WTC11 (cell line): ENCODE results near the gene DAO. TPM values are rescaled to one million over a fixed set of nuclear protein-coding genes. Genes with fewer than 3 reads are reported as not detected.
A peak's percentile ranks its signal among the peaks of the same experiment; 100 is the strongest.

Source experiments
- ATAC-seq: fragments of 200-7000 bp; cut with Tn5 transposase; 2 replicates; pipeline ENCODE4 v1.10.0; 2021; ENCODE audit warnings: mild to moderate bottlenecking, moderate library complexity
- CTCF ChIA-PET: fragments of 300-600 bp; sonication (Branson Sonifier 250); formaldehyde crosslinking; loops from one replicate; lab custom pipeline; 2021; ENCODE audit warnings: antibody characterized with exemption; lab: Charles Lee
- POLR2A ChIA-PET: fragments of 350-600 bp; sonication (Branson Sonifier 250); formaldehyde crosslinking; loops from one replicate; lab custom pipeline; 2021; ENCODE audit warnings: antibody characterized with exemption; lab: Charles Lee
- DNase-seq: peaks from one replicate; pipeline ENCODE4 v3.0.0; 2021; ENCODE audit warnings: low spot score
- H3K27ac Mint-ChIP-seq: 2 replicates; pipeline ENCODE4 v1.8.0; 2021; ENCODE audit warnings: mixed read lengths
- H3K27me3 Mint-ChIP-seq: 2 replicates; pipeline ENCODE4 v1.8.0; 2021; ENCODE audit warnings: low read depth, mild to moderate bottlenecking, moderate library complexity, mixed read lengths
- H3K36me3 Mint-ChIP-seq: 2 replicates; pipeline ENCODE4 v1.8.0; 2021; ENCODE audit warnings: mixed read lengths
- H3K4me1 Mint-ChIP-seq: 2 replicates; pipeline ENCODE4 v1.8.0; 2022; ENCODE audit warnings: mixed read lengths
- H3K4me3 Mint-ChIP-seq: 2 replicates; pipeline ENCODE4 v1.8.0; 2021; ENCODE audit warnings: mild to moderate bottlenecking, moderate library complexity, mixed read lengths
- H3K9me3 Mint-ChIP-seq: 2 replicates; pipeline ENCODE4 v1.8.0; 2021; ENCODE audit warnings: mixed read lengths
- CREM ChIP-seq: sonication (generic); formaldehyde crosslinking; IDR thresholded peaks from 2 replicates; pipeline ENCODE4 v1.8.1; 2022; ENCODE audit warnings: mild to moderate bottlenecking, missing genetic modification reagents, moderate library complexity
- ELF4 ChIP-seq: sonication (generic); formaldehyde crosslinking; IDR thresholded peaks from 2 replicates; pipeline ENCODE4 v1.8.1; 2022; ENCODE audit warnings: low read depth, mild to moderate bottlenecking, moderate library complexity, missing genetic modification reagents
- FOXK1 ChIP-seq: sonication (generic); formaldehyde crosslinking; IDR thresholded peaks from 2 replicates; pipeline ENCODE4 v1.8.0; 2022; ENCODE audit warnings: mild to moderate bottlenecking, moderate library complexity, missing genetic modification reagents
- HMGA2 ChIP-seq: fragments of 250-450 bp; sonication (Bioruptor Pico); IDR thresholded peaks from 2 replicates; pipeline ENCODE4 v1.4.0; 2021; ENCODE audit warnings: mild to moderate bottlenecking, moderate library complexity
- JAZF1 ChIP-seq: fragments of 250-450 bp; sonication (Bioruptor Pico); IDR thresholded peaks from 2 replicates; pipeline ENCODE4 v1.9.0; 2021; ENCODE audit warnings: moderate library complexity, mild to moderate bottlenecking, inconsistent platforms
- JUN ChIP-seq: sonication (generic); formaldehyde crosslinking; IDR thresholded peaks from 2 replicates; pipeline ENCODE4 v1.8.0; 2023; ENCODE audit warnings: mild to moderate bottlenecking, missing genetic modification reagents
- MYBL2 ChIP-seq: sonication (generic); formaldehyde crosslinking; IDR thresholded peaks from 2 replicates; pipeline ENCODE4 v1.8.1; 2023; ENCODE audit warnings: mild to moderate bottlenecking, moderate library complexity, missing genetic modification reagents
- NR1H2 ChIP-seq: sonication (generic); formaldehyde crosslinking; IDR thresholded peaks from 2 replicates; pipeline ENCODE4 v1.9.0; 2021; ENCODE audit warnings: mild to moderate bottlenecking, moderate library complexity, missing genetic modification reagents
- OVOL2 ChIP-seq: fragments of 250-450 bp; sonication (Bioruptor Pico); IDR thresholded peaks from 2 replicates; pipeline ENCODE4 v1.9.0; 2021; ENCODE audit warnings: mild to moderate bottlenecking, borderline replicate concordance
- RORB ChIP-seq: fragments of 250-450 bp; sonication (Bioruptor Pico); IDR thresholded peaks from 2 replicates; pipeline ENCODE4 v1.9.0; 2021; ENCODE audit warnings: mild to moderate bottlenecking
- SOX15 ChIP-seq: fragments of 250-450 bp; sonication (Bioruptor Pico); IDR thresholded peaks from 2 replicates; pipeline ENCODE4 v1.9.0; 2021; ENCODE audit warnings: mild to moderate bottlenecking
- ZNF232 ChIP-seq: sonication (generic); formaldehyde crosslinking; IDR thresholded peaks from 2 replicates; pipeline ENCODE4 v1.8.0; 2022; ENCODE audit warnings: mild to moderate bottlenecking, missing genetic modification reagents
- ZNF416 ChIP-seq: fragments of 250-450 bp; sonication (Bioruptor Pico); IDR thresholded peaks from 2 replicates; pipeline ENCODE4 v1.9.0; 2021; ENCODE audit warnings: mild to moderate bottlenecking, inconsistent platforms
- ZNF671 ChIP-seq: fragments of 250-450 bp; sonication (Bioruptor Pico); IDR thresholded peaks from 2 replicates; pipeline ENCODE4 v1.8.0; 2021; ENCODE audit warnings: mild to moderate bottlenecking
- microRNA-seq: library from miRNA; unstranded; fragments of <30 nt; microRNA quantifications from one replicate; pipeline ENCODE4 v1.2.0, GENCODE V29; 2022; ENCODE audit warnings: borderline number of aligned reads
- total RNA-seq: library from RNA; stranded (reverse); gene quantifications from 3 replicates; pipeline ENCODE4 v1.2.3, GENCODE V29; 2021
- TF ChIP-seq, protein P1 (sequence below): sonication (generic); formaldehyde crosslinking; IDR thresholded peaks from 2 replicates; pipeline ENCODE4 v1.8.0; 2022; ENCODE audit warnings: missing genetic modification reagents
- TF ChIP-seq, protein P2 (sequence below): fragments of 250-450 bp; sonication (Bioruptor Pico); IDR thresholded peaks from 2 replicates; pipeline ENCODE4 v1.9.0; 2021; ENCODE audit warnings: mild to moderate bottlenecking
- TF ChIP-seq, protein P3 (sequence below): sonication (generic); formaldehyde crosslinking; IDR thresholded peaks from 2 replicates; pipeline ENCODE4 v1.8.0; 2022; ENCODE audit warnings: mild to moderate bottlenecking, missing genetic modification reagents
- TF ChIP-seq, protein P4 (sequence below): fragments of 250-450 bp; sonication (Bioruptor Pico); IDR thresholded peaks from 2 replicates; pipeline ENCODE4 v1.9.0; 2021; ENCODE audit warnings: moderate library complexity, mild to moderate bottlenecking, inconsistent platforms, borderline replicate concordance
- TF ChIP-seq, protein P5 (sequence below): sonication (generic); formaldehyde crosslinking; IDR thresholded peaks from 2 replicates; pipeline ENCODE4 v1.8.1; 2023; ENCODE audit warnings: mild to moderate bottlenecking, missing genetic modification reagents, moderate library complexity

DAO gene
- total RNA-seq, 1 experiment from 2014 or later = 0.17 TPM

DNA sequence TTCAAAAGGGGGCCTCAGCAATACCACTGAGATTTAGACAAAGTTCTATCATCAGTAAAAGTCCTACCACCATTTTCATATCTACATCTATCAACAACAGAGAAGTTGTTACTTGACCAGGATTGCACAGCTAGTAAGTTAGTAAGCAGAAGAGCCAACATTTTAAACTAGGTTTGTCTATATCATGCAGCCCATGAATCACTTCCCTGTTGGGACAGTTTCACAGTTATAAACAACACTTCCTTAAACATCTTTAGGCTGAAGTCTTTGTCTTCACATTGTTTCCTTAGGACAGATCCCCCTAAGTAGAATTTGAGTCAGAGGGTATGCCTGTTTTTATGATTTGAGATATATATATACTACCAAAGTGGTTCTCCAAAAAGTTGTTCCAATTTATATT, 68.5 kb downstream of the DAO start (continued):
- TF ChIP-seq, protein P1, sequence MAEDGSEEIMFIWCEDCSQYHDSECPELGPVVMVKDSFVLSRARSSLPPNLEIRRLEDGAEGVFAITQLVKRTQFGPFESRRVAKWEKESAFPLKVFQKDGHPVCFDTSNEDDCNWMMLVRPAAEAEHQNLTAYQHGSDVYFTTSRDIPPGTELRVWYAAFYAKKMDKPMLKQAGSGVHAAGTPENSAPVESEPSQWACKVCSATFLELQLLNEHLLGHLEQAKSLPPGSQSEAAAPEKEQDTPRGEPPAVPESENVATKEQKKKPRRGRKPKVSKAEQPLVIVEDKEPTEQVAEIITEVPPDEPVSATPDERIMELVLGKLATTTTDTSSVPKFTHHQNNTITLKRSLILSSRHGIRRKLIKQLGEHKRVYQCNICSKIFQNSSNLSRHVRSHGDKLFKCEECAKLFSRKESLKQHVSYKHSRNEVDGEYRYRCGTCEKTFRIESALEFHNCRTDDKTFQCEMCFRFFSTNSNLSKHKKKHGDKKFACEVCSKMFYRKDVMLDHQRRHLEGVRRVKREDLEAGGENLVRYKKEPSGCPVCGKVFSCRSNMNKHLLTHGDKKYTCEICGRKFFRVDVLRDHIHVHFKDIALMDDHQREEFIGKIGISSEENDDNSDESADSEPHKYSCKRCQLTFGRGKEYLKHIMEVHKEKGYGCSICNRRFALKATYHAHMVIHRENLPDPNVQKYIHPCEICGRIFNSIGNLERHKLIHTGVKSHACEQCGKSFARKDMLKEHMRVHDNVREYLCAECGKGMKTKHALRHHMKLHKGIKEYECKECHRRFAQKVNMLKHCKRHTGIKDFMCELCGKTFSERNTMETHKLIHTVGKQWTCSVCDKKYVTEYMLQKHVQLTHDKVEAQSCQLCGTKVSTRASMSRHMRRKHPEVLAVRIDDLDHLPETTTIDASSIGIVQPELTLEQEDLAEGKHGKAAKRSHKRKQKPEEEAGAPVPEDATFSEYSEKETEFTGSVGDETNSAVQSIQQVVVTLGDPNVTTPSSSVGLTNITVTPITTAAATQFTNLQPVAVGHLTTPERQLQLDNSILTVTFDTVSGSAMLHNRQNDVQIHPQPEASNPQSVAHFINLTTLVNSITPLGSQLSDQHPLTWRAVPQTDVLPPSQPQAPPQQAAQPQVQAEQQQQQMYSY (CRISPR knock-in tag) = no peak
- TF ChIP-seq JAZF1 (no peak), JUN (CRISPR knock-in tag) (no peak), FOXK1 (no peak), MYBL2 (CRISPR knock-in tag) (no peak)

DNA sequence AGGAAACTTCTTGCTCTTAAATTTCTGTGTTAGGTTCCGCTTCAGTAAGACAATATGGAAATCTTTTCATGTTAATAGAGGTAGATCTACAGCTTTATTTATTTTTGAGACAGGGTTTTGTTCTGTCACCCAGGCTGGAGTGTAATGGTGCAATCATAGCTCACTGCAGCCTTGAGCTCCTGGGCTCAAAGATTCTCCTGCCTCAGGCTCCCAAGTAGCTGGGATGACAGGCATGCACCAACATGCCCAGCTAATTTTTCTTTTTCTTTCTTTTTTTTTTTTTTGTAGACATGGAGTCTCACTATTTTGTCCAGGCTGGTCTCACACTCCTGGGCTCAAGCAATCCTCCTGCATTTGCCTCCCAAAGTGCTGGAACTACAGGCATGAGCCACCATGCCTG, 70.1 kb downstream of the DAO start:
- no peak for TF ChIP-seq ELF4 (CRISPR knock-in tag)
- TF ChIP-seq, protein P2, sequence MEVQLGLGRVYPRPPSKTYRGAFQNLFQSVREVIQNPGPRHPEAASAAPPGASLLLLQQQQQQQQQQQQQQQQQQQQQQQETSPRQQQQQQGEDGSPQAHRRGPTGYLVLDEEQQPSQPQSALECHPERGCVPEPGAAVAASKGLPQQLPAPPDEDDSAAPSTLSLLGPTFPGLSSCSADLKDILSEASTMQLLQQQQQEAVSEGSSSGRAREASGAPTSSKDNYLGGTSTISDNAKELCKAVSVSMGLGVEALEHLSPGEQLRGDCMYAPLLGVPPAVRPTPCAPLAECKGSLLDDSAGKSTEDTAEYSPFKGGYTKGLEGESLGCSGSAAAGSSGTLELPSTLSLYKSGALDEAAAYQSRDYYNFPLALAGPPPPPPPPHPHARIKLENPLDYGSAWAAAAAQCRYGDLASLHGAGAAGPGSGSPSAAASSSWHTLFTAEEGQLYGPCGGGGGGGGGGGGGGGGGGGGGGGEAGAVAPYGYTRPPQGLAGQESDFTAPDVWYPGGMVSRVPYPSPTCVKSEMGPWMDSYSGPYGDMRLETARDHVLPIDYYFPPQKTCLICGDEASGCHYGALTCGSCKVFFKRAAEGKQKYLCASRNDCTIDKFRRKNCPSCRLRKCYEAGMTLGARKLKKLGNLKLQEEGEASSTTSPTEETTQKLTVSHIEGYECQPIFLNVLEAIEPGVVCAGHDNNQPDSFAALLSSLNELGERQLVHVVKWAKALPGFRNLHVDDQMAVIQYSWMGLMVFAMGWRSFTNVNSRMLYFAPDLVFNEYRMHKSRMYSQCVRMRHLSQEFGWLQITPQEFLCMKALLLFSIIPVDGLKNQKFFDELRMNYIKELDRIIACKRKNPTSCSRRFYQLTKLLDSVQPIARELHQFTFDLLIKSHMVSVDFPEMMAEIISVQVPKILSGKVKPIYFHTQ (CRISPR knock-in tag) = no peak
- TF ChIP-seq, protein P3, sequence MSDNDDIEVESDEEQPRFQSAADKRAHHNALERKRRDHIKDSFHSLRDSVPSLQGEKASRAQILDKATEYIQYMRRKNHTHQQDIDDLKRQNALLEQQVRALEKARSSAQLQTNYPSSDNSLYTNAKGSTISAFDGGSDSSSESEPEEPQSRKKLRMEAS = no peak
- no peak for TF ChIP-seq ZNF416 (CRISPR knock-in tag)
- TF ChIP-seq, protein P4, sequence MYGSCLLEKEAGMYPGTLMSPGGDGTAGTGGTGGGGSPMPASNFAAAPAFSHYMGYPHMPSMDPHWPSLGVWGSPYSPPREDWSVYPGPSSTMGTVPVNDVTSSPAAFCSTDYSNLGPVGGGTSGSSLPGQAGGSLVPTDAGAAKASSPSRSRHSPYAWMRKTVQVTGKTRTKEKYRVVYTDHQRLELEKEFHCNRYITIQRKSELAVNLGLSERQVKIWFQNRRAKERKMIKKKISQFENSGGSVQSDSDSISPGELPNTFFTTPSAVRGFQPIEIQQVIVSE (CRISPR knock-in tag) = no peak
- TF ChIP-seq ZNF232 (CRISPR knock-in tag) = no peak
- TF ChIP-seq NR1H2 (CRISPR knock-in tag) = no peak
- no peak for TF ChIP-seq ZNF671 (CRISPR knock-in tag)
- TF ChIP-seq CREM = no peak
- TF ChIP-seq OVOL2 = no peak
- TF ChIP-seq, protein P5, sequence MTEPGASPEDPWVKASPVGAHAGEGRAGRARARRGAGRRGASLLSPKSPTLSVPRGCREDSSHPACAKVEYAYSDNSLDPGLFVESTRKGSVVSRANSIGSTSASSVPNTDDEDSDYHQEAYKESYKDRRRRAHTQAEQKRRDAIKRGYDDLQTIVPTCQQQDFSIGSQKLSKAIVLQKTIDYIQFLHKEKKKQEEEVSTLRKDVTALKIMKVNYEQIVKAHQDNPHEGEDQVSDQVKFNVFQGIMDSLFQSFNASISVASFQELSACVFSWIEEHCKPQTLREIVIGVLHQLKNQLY (CRISPR knock-in tag) = no peak
- no peak for TF ChIP-seq HMGA2 (CRISPR knock-in tag)
- TF ChIP-seq RORB (CRISPR knock-in tag) = no peak
- TF ChIP-seq SOX15 (CRISPR knock-in tag) = no peak
- ATAC-seq (no peak), DNase-seq (no peak)
- peaks cover 2% of the 10 kb centered on the region; the same call in 1 of the 2 replicates for H3K27me3 Mint-ChIP-seq
- H3K9me3 Mint-ChIP-seq = peaks cover 23% of the 10 kb centered on the region
- ChIA-PET CTCF (interaction anchor here (1.0 to 2.4 kb wide), 7 partner anchors 9 to 332 kb away, joined by 3 to 27 read pairs (median 5); partner anchors contain the start of gene SVOP), POLR2A (interaction anchor here (0.8 kb wide), 1 partner anchor 10 kb away, joined by 3 read pairs; no protein-coding TSS in a partner anchor)
- no peak overlapping the region for H3K4me3 Mint-ChIP-seq
- H3K36me3 Mint-ChIP-seq = peaks cover 8% of the 10 kb centered on the region; the same call in 1 of the 2 replicates
- H3K27ac Mint-ChIP-seq = peak overlapping the region; percentile 5; the same call in 1 of the 2 replicates
- H3K4me1 Mint-ChIP-seq = 0 out of 2 replicates have a peak, but pooled peaks cover 2% of the 10 kb centered on the region

Small RNA genes within 50 kb of the gene (microRNA-seq; reads per million reads assigned to microRNA genes)
- gene MIR619 = not detected

Other genes with a start within 250 kb of the DAO start
- 0.18 to 0.46 TPM (median 0.21 TPM) in 3 replicates for gene SELPLG, start 246.2 kb upstream of the DAO start, total RNA-seq
- gene CORO1C, start 148.6 kb upstream of the DAO start, total RNA-seq = 108 to 114 TPM (median 113 TPM) in 3 replicates
- 18.7 to 23.1 TPM (median 21.3 TPM) in 3 replicates for gene SSH1, start 22.5 kb upstream of the DAO start, total RNA-seq
- gene SVOP, start 141.0 kb downstream of the DAO start, total RNA-seq = 0.04 to 0.07 TPM (median 0.07 TPM) in 3 replicates
- gene USP30, start 172.5 kb downstream of the DAO start, total RNA-seq = 6.9 to 8.6 TPM (median 7.1 TPM) in 3 replicates
- gene ALKBH2, start 213.4 kb downstream of the DAO start, total RNA-seq = 15.2 to 20.7 TPM (median 19.8 TPM) in 3 replicates
- gene UNG, start 217.5 kb downstream of the DAO start, total RNA-seq = 125 to 135 TPM (median 127 TPM) in 3 replicates
- gene ACACB, start 236.5 kb downstream of the DAO start, total RNA-seq = 20.0 to 21.6 TPM (median 20.9 TPM) in 3 replicates